Endothelial cell (in vitro differentiated cells): Measurements from ENCODE around the gene CLEC12A. TPM values are rescaled to one million over a fixed set of nuclear protein-coding genes. Genes with fewer than 3 reads are reported as not detected.

Experiments
- DNase-seq: peaks from one replicate; pipeline ENCODE4 v3.0.0; 2021; ENCODE audit warnings: low spot score
- H3K27ac Mint-ChIP-seq: one replicate; pipeline ENCODE4 v1.8.0; 2021; ENCODE audit warnings: mixed read lengths, inconsistent platforms; ENCODE audit not compliant: unreplicated experiment
- H3K27me3 Mint-ChIP-seq: one replicate; pipeline ENCODE4 v1.8.0; 2021; ENCODE audit warnings: mild to moderate bottlenecking, moderate library complexity, mixed read lengths, inconsistent platforms; ENCODE audit not compliant: unreplicated experiment
- H3K36me3 Mint-ChIP-seq: one replicate; pipeline ENCODE4 v1.8.0; 2021; ENCODE audit warnings: mild to moderate bottlenecking, low read depth, mixed read lengths, inconsistent platforms; ENCODE audit not compliant: unreplicated experiment
- H3K4me1 Mint-ChIP-seq: one replicate; pipeline ENCODE4 v1.8.0; 2021; ENCODE audit warnings: mild to moderate bottlenecking, mixed read lengths, inconsistent platforms; ENCODE audit not compliant: unreplicated experiment
- H3K4me3 Mint-ChIP-seq: one replicate; pipeline ENCODE4 v1.8.0; 2021; ENCODE audit warnings: mild to moderate bottlenecking, mixed read lengths, inconsistent platforms; ENCODE audit not compliant: unreplicated experiment
- H3K9me3 Mint-ChIP-seq: one replicate; pipeline ENCODE4 v1.8.0; 2021; ENCODE audit warnings: mixed read lengths, inconsistent platforms; ENCODE audit not compliant: unreplicated experiment
- CTCF ChIP-seq: fragments of 200-600 bp; sonication (generic); IDR thresholded peaks from one replicate; pipeline ENCODE4 v1.5.0; 2021; ENCODE audit warnings: antibody characterized with exemption; ENCODE audit not compliant: unreplicated experiment
- total RNA-seq: library from RNA; stranded (reverse); fragmentation: NEBNext Ultra II Directional; extraction: Animal tissue kit (Norgen Biotek cat#: 25700); gene quantifications from one replicate; pipeline ENCODE4 v1.2.1, GENCODE V29; 2021; ENCODE audit not compliant: unreplicated experiment

Gene CLEC12A
- total RNA-seq, 1 donor from 2014 or later: not detected

GRCh38 chr12:9977916-9978315, 6.7 kb downstream of the CLEC12A start:
- no peak for TF ChIP-seq CTCF
- Mint-ChIP-seq H3K27me3 (no peaks in the 10 kb centered on the region), H3K4me1 (no peaks in the 10 kb centered on the region), H3K9me3 (peaks cover 8% of the 10 kb centered on the region), H3K27ac (no peak overlapping the region), H3K36me3 (peaks cover 9% of the 10 kb centered on the region), H3K4me3 (no peak overlapping the region)
- no peak for DNase-seq

GRCh38 chr12:9980126-9980525, 8.9 kb downstream of the CLEC12A start:
- Mint-ChIP-seq H3K27me3 (no peaks in the 10 kb centered on the region), H3K4me3 (no peak overlapping the region), H3K27ac (no peak overlapping the region), H3K36me3 (peaks cover 9% of the 10 kb centered on the region), H3K9me3 (peaks cover 8% of the 10 kb centered on the region), H3K4me1 (no peaks in the 10 kb centered on the region)
- DNase-seq: no peak
- TF ChIP-seq CTCF: no peak

GRCh38 chr12:9991876-9992275, 20.7 kb downstream of the CLEC12A start:
- H3K4me3 Mint-ChIP-seq: no peak overlapping the region
- TF ChIP-seq CTCF: no peak

GRCh38 chr12:9992296-9992695, 21.1 kb downstream of the CLEC12A start:
- no peak overlapping the region for H3K4me3 Mint-ChIP-seq
- H3K9me3 Mint-ChIP-seq: no peaks in the 10 kb centered on the region
- TF ChIP-seq CTCF: no peak
- H3K27me3 Mint-ChIP-seq: no peaks in the 10 kb centered on the region
- no peak overlapping the region for H3K27ac Mint-ChIP-seq
- no peaks in the 10 kb centered on the region for H3K36me3 Mint-ChIP-seq
- DNase-seq: no peak
- no peaks in the 10 kb centered on the region for H3K4me1 Mint-ChIP-seq

More at GRCh38 chr12:9991876-9992275, 20.7 kb downstream of the CLEC12A start:
- no peak for DNase-seq
- no peaks in the 10 kb centered on the region for H3K36me3 Mint-ChIP-seq
- H3K9me3 Mint-ChIP-seq: no peaks in the 10 kb centered on the region
- H3K27me3 Mint-ChIP-seq: no peaks in the 10 kb centered on the region
- H3K4me1 Mint-ChIP-seq: no peaks in the 10 kb centered on the region
- H3K27ac Mint-ChIP-seq: no peak overlapping the region

- no peak for TF ChIP-seq CTCF
- H3K27ac Mint-ChIP-seq: no peak within 1 kb of the TSS
- H3K4me3 Mint-ChIP-seq: no peak within 1 kb of the TSS
- H3K4me1 Mint-ChIP-seq: peaks cover 2% of the 10 kb centered on the region
- H3K9me3 Mint-ChIP-seq: no peaks in the 10 kb centered on the region
- peaks cover 2% of the 10 kb centered on the region for H3K27me3 Mint-ChIP-seq
- H3K36me3 Mint-ChIP-seq: no peaks in the 10 kb centered on the region
- no peak for DNase-seq
These were observed 27.8 kb downstream of the CLEC12A start, which contains the start of gene CLEC1B for GRCh38 chr12:9999016-9999415. Gene CLEC1B (minus strand): TSS chr12:9999121. CDS start chr12:9999100, 21 bp downstream.
